ENCODE data around the gene CGB3. TPM values are rescaled to one million over a fixed set of nuclear protein-coding genes. Genes with fewer than 3 reads are reported as not detected.
A peak's percentile ranks its signal among the peaks of the same experiment; 100 is the strongest.

Gene CGB3
- total RNA-seq, 1 donor from 2014 or later, result not detected

- no peak overlapping the region for H3K27ac Mint-ChIP-seq (ENCODE audit: unreplicated experiment)
- H3K27me3 Mint-ChIP-seq (ENCODE audit: unreplicated experiment), result peaks cover 11% of the 10 kb centered on the region
- TF ChIP-seq CTCF (IDR thresholded peaks at IDR 0.05; ENCODE audit: partially characterized antibody, unreplicated experiment), result peak; percentile 50
- no peak overlapping the region for H3K4me3 Mint-ChIP-seq (ENCODE audit: unreplicated experiment)
- DNase-seq, result peak; percentile 76
- peaks cover 3% of the 10 kb centered on the region for H3K4me1 Mint-ChIP-seq (ENCODE audit: low read depth, unreplicated experiment)
- H3K36me3 Mint-ChIP-seq (ENCODE audit: unreplicated experiment), result no peaks in the 10 kb centered on the region
- no peaks in the 10 kb centered on the region for H3K9me3 Mint-ChIP-seq (ENCODE audit: unreplicated experiment)
These were observed 6.3 kb downstream of the CGB3 start for GRCh38 chr19:49017666-49018351.

GRCh38 chr19:49017041-49017665 is 7.0 kb downstream of the CGB3 start, which contains the start of gene LHB:
TSS of gene LHB (minus strand) at chr19:49017091. CDS start at chr19:49017081, 10 bp downstream.
- peaks cover 3% of the 10 kb centered on the region for H3K4me1 Mint-ChIP-seq (ENCODE audit: low read depth, unreplicated experiment)
- H3K36me3 Mint-ChIP-seq (ENCODE audit: unreplicated experiment), result no peaks in the 10 kb centered on the region
- H3K4me3 Mint-ChIP-seq (ENCODE audit: unreplicated experiment), result no peak within 1 kb of the TSS
- H3K27me3 Mint-ChIP-seq (ENCODE audit: unreplicated experiment), result peaks cover 15% of the 10 kb centered on the region
- no peak within 1 kb of the TSS for H3K27ac Mint-ChIP-seq (ENCODE audit: unreplicated experiment)
- H3K9me3 Mint-ChIP-seq (ENCODE audit: unreplicated experiment), result no peaks in the 10 kb centered on the region
- no peak for DNase-seq
- no peak for TF ChIP-seq CTCF (IDR thresholded peaks at IDR 0.05; ENCODE audit: partially characterized antibody, unreplicated experiment)

DNA sequence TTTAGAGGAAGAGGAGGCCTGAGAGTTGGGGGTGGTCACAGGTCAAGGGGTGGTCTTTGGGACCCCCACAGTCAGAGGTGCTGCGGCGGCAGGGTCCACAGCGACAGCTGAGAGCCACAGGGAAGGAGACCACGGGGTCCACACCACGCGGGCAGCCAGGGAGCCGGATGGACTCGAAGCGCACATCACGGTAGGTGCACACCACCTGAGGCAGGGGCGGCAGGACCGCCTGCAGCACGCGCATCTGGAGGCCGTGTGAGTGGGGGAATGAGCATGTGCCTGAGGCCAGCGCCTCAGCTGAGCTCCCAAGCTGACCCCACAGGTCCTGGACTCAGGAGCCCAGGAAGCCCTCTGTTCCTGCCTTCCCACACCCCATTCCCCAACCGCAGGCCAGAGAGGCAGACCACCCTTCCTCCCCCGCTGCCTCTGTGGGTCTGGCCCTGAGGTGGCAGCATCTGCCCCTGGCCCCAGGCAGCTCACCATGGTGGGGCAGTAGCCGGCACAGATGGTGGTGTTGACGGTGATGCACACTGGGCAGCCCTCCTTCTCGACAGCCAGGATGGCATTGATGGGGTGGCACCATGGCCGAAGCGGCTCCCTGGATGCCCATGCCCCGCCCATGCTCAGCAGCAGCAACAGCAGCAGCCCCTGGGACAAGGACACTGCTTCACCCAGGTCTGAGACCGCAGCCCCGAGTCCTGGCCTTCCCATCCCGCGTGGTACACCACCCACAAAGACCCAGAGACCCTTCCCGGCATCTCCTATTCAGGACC is 7.9 kb downstream of the CGB3 start:
- no peak for DNase-seq
- no peak overlapping the region for H3K27ac Mint-ChIP-seq (ENCODE audit: unreplicated experiment)
- H3K27me3 Mint-ChIP-seq (ENCODE audit: unreplicated experiment), result peaks cover 14% of the 10 kb centered on the region
- no peaks in the 10 kb centered on the region for H3K9me3 Mint-ChIP-seq (ENCODE audit: unreplicated experiment)
- H3K4me3 Mint-ChIP-seq (ENCODE audit: unreplicated experiment), result no peak overlapping the region
- TF ChIP-seq CTCF (IDR thresholded peaks at IDR 0.05; ENCODE audit: partially characterized antibody, unreplicated experiment), result no peak
- peaks cover 3% of the 10 kb centered on the region for H3K4me1 Mint-ChIP-seq (ENCODE audit: low read depth, unreplicated experiment)
- H3K36me3 Mint-ChIP-seq (ENCODE audit: unreplicated experiment), result no peaks in the 10 kb centered on the region

DNA sequence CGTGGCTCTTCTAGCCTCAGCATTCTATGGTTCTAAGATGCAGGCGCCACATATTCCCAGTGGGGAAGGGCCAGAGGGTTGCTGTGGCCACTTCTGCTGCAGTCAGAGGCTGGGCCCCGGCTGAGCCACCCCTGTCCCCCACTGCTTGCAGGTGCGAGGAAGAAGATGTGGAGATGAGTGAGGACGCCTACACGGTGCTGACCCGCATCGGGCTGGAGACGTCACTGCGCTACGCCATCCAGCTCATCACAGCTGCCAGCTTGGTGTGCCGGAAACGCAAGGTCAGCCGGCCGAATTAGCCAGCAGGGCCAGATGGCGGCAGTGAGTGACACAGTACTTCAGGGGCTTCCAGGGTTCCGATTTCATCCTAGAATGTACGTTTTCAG is 9.3 kb downstream of the CGB3 start:
- peaks cover 3% of the 10 kb centered on the region for H3K4me1 Mint-ChIP-seq (ENCODE audit: low read depth, unreplicated experiment)
- TF ChIP-seq CTCF (IDR thresholded peaks at IDR 0.05; ENCODE audit: partially characterized antibody, unreplicated experiment), result no peak
- peaks cover 10% of the 10 kb centered on the region for H3K27me3 Mint-ChIP-seq (ENCODE audit: unreplicated experiment)
- no peak overlapping the region for H3K4me3 Mint-ChIP-seq (ENCODE audit: unreplicated experiment)
- H3K9me3 Mint-ChIP-seq (ENCODE audit: unreplicated experiment), result no peaks in the 10 kb centered on the region
- no peaks in the 10 kb centered on the region for H3K36me3 Mint-ChIP-seq (ENCODE audit: unreplicated experiment)
- no peak overlapping the region for H3K27ac Mint-ChIP-seq (ENCODE audit: unreplicated experiment)
- DNase-seq, result no peak

All from glutamatergic neuron (in vitro differentiated cells).